ENCODE data around the gene RHOF.
A peak's percentile ranks its signal among the peaks of the same experiment; 100 is the strongest.
"Not testable (repeated sequence)": the region's sequence is repeated elsewhere in the genome, so short reads cannot be mapped to it uniquely, and the experiment has no call there.

The RHOF gene

DNA sequence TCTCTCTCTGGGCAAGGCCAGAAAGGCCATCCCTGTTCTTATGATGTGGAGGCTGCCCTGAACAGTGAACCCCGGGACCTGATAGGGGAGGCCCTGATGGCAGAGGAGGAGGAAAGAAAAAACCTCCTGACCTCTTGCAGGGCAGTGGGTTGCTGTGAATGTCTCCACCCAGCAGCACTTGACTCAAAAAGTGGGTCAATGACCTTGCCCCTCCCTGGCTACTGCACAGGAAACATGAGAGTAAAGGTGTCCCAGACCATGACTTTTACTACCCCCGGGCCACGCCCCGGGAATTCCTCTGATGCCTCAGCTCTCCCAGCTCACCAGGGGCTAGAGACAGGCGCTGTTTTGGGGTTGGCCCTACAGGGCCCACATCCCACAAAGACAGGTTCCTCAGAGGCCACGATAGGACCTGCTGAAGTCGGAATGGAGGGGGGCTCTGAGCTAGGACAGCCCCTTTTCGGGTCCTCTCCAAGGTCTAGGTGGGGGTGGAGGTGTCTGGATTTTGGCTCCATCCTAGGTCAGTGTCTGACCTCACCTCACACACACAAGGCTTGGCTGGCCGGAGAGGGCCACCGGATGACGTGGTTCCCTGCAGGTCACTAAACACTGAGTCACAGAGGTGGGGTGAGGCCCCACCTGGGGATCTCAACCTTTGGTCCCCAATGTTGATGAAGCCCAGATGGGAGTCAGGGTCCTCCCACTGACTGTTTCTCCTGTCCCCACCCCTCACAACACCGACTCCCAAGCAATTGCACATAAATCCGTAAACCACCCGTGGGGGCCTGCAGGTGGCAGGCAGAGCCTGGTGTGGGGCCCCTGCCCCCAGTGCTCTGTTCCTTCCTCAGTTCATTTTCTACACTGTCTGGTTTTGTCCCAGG, 1.6 kb downstream of the RHOF start:
- DNase-seq (ENCODE audit: low read depth): no peak

- DNase-seq (ENCODE audit: low read depth): not testable (repeated sequence)
Measured at GRCh38 chr12:121790785-121791184, 2.7 kb downstream of the RHOF start.

- peak; percentile 90 for DNase-seq (ENCODE audit: low read depth)
Measured at GRCh38 chr12:121789800-121790728, 3.4 kb downstream of the RHOF start.

- DNase-seq (ENCODE audit: low read depth): no peak
Measured at GRCh38 chr12:121789233-121789781, 4.2 kb downstream of the RHOF start.

- no peak for DNase-seq (ENCODE audit: low read depth)
Measured at GRCh38 chr12:121788176-121788818, 5.2 kb downstream of the RHOF start.

DNA sequence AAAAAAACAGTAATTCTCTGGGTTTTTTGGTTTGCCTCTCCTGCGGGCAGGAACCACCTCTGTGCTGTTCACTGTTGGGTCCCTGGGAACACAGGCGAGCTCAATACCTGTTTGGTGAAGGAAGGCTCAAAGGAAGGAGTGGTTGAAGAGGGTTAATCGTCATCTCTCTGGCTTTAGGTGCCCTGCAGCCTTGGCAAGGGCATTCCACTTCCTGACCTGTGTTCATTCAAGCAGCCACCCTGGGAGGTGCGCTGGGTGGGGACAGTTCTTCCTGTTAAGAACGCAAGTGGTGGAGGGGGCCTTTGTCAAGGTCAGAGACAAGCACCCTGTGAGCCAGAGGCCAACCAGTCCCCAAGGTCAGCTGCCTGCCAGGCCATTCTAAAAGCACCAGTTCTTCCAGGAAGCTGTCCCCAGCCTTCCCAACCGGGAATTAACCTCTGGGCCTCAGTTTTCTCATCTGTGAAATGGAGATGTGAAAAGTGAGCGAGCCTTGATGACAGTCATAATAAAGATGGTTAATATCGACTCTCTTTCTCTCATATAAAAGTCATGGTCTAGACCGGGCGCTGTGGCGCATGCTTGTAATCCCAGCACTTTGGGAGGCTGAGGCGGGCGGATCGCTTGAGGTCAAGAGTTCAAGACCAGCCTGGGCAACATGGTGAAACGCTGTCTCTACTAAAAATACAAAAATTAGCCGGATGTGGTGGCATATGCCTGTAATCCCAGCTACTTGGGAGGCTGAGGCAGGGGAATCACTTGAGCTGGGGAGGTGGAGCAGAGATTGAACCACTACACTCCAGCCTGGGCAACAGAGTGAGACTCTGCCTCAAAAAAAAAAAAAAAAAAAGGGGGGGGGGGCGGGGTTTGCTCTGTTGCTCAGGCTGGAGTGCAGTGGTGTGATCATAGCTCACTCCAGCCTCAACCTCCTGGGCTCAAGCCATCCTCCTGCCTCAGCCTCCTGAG, 6.1 kb downstream of the RHOF start:
- DNase-seq (ENCODE audit: low read depth): no peak

- no peak for DNase-seq (ENCODE audit: low read depth)
Measured at GRCh38 chr12:121786440-121786825, 7.1 kb downstream of the RHOF start.

- DNase-seq (ENCODE audit: low read depth): no peak
Measured at GRCh38 chr12:121784460-121784859, 9.0 kb downstream of the RHOF start.

DNA sequence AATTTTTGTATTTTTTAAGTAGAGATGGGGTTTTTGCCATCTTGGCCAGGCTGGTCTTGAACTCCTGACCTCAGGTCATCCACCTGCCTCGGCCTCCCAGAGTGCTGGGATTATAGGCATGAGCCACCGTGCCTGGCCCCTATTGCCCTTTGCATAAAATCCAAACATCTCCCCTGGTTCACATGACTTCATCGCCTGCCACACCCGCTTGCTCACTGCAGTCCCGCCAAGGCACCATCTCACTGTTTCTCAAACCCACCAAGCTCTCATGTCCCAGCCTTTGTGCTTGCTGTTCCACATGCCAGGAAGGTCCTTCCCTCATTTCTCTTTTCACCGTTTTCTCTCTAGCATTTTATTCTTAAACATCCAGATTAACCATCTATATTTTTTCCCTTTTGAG, 9.7 kb downstream of the RHOF start:
- DNase-seq (ENCODE audit: low read depth): no peak

GRCh38 chr12:121781998-121782979, 11.2 kb downstream of the RHOF start:
- DNase-seq (ENCODE audit: low read depth): no peak

GRCh38 chr12:121781484-121781997, 11.9 kb downstream of the RHOF start:
- no peak for DNase-seq (ENCODE audit: low read depth)

DNA sequence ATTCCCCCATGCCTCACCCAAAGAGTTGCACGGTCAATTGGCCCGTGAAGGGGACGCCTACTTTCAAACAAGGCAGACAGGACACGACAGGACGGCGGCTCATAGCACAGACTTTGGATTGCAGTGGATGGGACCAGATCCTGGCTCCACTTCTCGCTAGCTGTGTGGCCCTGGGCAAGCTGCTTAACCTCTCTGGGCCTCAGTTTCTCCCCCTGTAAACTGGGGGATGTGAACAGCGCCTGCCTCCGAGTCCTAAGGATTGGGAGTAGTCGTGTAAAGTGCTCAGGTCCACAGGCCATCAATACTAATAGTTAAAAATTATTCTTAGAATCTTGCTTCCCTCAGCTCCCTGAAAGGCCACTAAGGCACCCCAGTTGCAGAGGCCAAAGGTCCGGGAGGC, 13.1 kb downstream of the RHOF start:
- no peak for DNase-seq (ENCODE audit: low read depth)

- no peak for DNase-seq (ENCODE audit: low read depth)
Measured at GRCh38 chr12:121779422-121779895, 14.0 kb downstream of the RHOF start.

GRCh38 chr12:121778567-121779421, 14.7 kb downstream of the RHOF start:
- no peak for DNase-seq (ENCODE audit: low read depth)

- DNase-seq (ENCODE audit: low read depth): peak; percentile 85
Measured at GRCh38 chr12:121776190-121777098, 17.0 kb downstream of the RHOF start.

GRCh38 chr12:121775501-121775900, 18.0 kb downstream of the RHOF start:
- no peak for DNase-seq (ENCODE audit: low read depth)

DNA sequence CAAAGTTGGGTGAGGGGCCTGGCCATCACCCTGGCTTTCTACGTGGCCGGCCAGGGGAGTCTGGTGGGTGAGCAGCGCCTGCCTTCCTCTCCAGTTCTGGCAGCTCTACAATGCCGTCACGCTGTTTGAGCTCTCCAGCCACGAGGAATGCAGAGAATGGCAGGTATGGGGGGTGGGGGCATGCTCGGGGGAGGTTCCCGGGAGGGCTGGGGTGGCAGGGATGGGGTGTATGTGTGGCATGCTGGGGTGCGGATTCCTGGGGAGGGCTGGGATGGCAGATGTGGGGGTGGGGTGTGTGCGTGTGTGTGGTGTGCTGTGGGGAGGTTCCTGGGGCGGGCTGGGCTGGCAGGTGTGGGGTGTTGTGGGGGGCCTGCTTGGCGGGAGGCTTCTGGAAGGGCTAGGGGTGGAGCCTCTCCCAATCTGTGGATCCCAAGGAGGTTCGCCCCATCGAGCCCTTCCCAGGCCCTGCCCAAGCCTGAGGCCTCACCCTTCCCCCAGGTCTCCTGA, 18.5 kb downstream of the RHOF start:
- DNase-seq (ENCODE audit: low read depth): no peak

Data from activated T-cell treated with anti-CD3 and anti-CD28 coated beads for 48 hours (primary cell).